Ovary (tissue), 3 donors: ENCODE measurements around the gene LHB.

Experiments used
- EP300 ChIP-seq: sonication (generic); formaldehyde crosslinking; IDR thresholded peaks from one replicate; pipeline ENCODE4 v1.6.1; 2017; ENCODE audit warnings: antibody characterized with exemption
- POLR2A ChIP-seq: fragments of 450-650 bp; IDR thresholded peaks from one replicate; pipeline ENCODE4 v1.6.1; 2017; ENCODE audit warnings: antibody characterized with exemption, mild to moderate bottlenecking, moderate library complexity
- TF ChIP-seq, protein P1 (sequence below), 3 donors: fragments of 450-650 bp in 2 of 3; fragments of 200-600 bp in 1 of 3; IDR thresholded peaks; one replicate each; pipeline versions ENCODE4 v1.5.1 to v1.8.0; 2016 to 2022; ENCODE audit warnings: antibody characterized with exemption in 3 of 3, mild to moderate bottlenecking in 1 of 3
- donor health status: DM: no; HTN: no; CAD: no.

DNA sequence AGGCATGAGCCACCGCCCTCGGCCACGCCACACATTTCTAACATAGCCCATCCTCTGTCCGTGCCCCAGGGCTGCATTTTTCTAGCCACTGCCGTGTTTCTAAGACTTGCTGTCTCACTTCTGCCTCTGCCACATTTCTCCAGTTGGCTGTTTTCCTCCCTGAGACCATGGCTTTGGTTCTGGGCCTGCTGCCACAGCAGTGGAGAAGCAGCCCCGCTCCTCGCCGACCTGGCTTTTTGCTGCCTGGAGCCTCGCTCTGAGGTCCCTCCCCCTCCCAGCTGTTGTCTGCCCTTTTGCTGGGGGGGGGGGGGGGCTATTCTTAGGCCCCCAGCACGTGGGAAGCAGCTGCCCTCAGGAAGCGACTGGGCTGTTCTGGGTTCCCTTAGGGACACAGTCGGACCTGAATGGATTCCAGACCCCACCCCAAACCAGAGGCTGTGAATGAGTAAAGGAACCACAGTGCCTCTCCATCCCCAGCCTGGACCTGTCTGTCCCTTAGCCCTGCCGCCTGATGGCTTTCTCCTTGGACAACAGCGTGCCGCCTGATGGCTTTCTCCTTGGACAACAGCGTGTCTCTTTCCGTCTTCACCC is 27.1 kb downstream of the LHB start:
- TF ChIP-seq, protein P1, sequence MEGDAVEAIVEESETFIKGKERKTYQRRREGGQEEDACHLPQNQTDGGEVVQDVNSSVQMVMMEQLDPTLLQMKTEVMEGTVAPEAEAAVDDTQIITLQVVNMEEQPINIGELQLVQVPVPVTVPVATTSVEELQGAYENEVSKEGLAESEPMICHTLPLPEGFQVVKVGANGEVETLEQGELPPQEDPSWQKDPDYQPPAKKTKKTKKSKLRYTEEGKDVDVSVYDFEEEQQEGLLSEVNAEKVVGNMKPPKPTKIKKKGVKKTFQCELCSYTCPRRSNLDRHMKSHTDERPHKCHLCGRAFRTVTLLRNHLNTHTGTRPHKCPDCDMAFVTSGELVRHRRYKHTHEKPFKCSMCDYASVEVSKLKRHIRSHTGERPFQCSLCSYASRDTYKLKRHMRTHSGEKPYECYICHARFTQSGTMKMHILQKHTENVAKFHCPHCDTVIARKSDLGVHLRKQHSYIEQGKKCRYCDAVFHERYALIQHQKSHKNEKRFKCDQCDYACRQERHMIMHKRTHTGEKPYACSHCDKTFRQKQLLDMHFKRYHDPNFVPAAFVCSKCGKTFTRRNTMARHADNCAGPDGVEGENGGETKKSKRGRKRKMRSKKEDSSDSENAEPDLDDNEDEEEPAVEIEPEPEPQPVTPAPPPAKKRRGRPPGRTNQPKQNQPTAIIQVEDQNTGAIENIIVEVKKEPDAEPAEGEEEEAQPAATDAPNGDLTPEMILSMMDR (IDR thresholded peaks at IDR 0.05) = no peak
- TF ChIP-seq POLR2A (no peak), EP300 (no peak)
